CD4-positive, alpha-beta T cell (primary cell): ENCODE data around the gene PLCL1. TPM values are rescaled to one million over a fixed set of nuclear protein-coding genes. Genes with fewer than 3 reads are reported as not detected.

Experiments used
- ATAC-seq: fragments of 200-7000 bp; cut with Tn5 transposase; one replicate; pipeline ENCODE4 v1.10.0; 2022; ENCODE audit warnings: mild to moderate bottlenecking; ENCODE audit not compliant: poor library complexity
- CTCF ChIA-PET: fragments of 350-600 bp; sonication (Branson Sonifier 250); formaldehyde crosslinking; loops from one replicate; lab custom pipeline; 2021; ENCODE audit warnings: antibody characterized with exemption, inconsistent platforms; lab: Charles Lee
- POLR2A ChIA-PET: fragments of 350-600 bp; sonication (Branson Sonifier 250); formaldehyde crosslinking; loops from one replicate; lab custom pipeline; 2021; ENCODE audit warnings: antibody characterized with exemption, inconsistent platforms; lab: Charles Lee
- DNase-seq, 14 experiments: peaks; one replicate each; pipeline ENCODE4 v3.0.0-alpha.2; 2013 to 2020; ENCODE audit warnings: mixed read lengths in 2 of 14
- H3K27ac ChIP-seq, 2 donors: one replicate each; pipeline versions ENCODE4 v1.5.1 to v1.7.0; 2013; ENCODE audit warnings: low read length in 2 of 2, low read depth in 1 of 2, mild to moderate bottlenecking in 1 of 2
- H3K27me3 ChIP-seq, 2 experiments: 1 replicate in 1 of 2; 2 replicates in 1 of 2; pipeline versions ENCODE4 v1.6.1 to v1.7.0; 2013; ENCODE audit warnings: low read length in 2 of 2, control low read depth in 1 of 2, mild to moderate bottlenecking in 1 of 2, moderate library complexity in 1 of 2; ENCODE audit not compliant: insufficient read depth in 2 of 2, control insufficient read depth in 1 of 2
- H3K36me3 ChIP-seq: one replicate; pipeline ENCODE4 v1.6.1; 2013; ENCODE audit warnings: low read length, control low read depth; ENCODE audit not compliant: insufficient read depth
- H3K4me1 ChIP-seq: one replicate; pipeline ENCODE4 v1.6.1; 2013; ENCODE audit warnings: low read length, control low read depth; ENCODE audit not compliant: insufficient read depth
- H3K4me3 ChIP-seq: one replicate; pipeline ENCODE4 v1.5.1; 2013; ENCODE audit warnings: mild to moderate bottlenecking, low read length, moderate library complexity
- H3K9me3 ChIP-seq, 2 experiments: 1 replicate in 1 of 2; 2 replicates in 1 of 2; pipeline versions ENCODE4 v1.6.1 to v1.7.0; 2013; ENCODE audit warnings: low read length in 2 of 2, mild to moderate bottlenecking in 2 of 2, control low read depth in 1 of 2, moderate library complexity in 1 of 2; ENCODE audit not compliant: control insufficient read depth in 1 of 2, insufficient read depth in 1 of 2
- H3K27ac Mint-ChIP-seq: one replicate; pipeline ENCODE4 v1.8.0; 2020; ENCODE audit warnings: mixed read lengths
- H3K27me3 Mint-ChIP-seq: one replicate; pipeline ENCODE4 v1.8.0; 2021; ENCODE audit warnings: mixed read lengths
- H3K36me3 Mint-ChIP-seq: one replicate; pipeline ENCODE4 v1.8.0; 2021; ENCODE audit warnings: low read depth, mixed read lengths
- H3K4me1 Mint-ChIP-seq: one replicate; pipeline ENCODE4 v1.8.0; 2021; ENCODE audit warnings: low read depth, mixed read lengths
- H3K4me3 Mint-ChIP-seq: one replicate; pipeline ENCODE4 v1.8.0; 2020; ENCODE audit warnings: mild to moderate bottlenecking, mixed read lengths
- H3K9me3 Mint-ChIP-seq: one replicate; pipeline ENCODE4 v1.8.0; 2020; ENCODE audit warnings: mixed read lengths
- intact Hi-C, 2 experiments: fragments of 100-400 bp; cut with DNase I in 1 of 2; cut with micrococcal nuclease in 1 of 2; formaldehyde crosslinking; loops; one replicate each; pipeline versions ENCODE4 v1.15.1 to v1.9.0; 2023 to 2025; cut with DNase I, micrococcal nuclease
- total RNA-seq, 174 experiments: library from RNA in 2 of 174; stranded (reverse) in 2 of 174; gene quantifications; one replicate each; pipeline ENCODE4 v1.2.3 and lab custom pipeline; 2021 to 2026
- TF ChIP-seq, protein P1 (sequence below): fragments of 200-600 bp; IDR thresholded peaks from one replicate; pipeline ENCODE4 v1.8.0; 2022; ENCODE audit warnings: antibody characterized with exemption, mild to moderate bottlenecking

PLCL1 gene
- total RNA-seq, 2 experiments from 2014 or later = 27.0 to 28.3 TPM

DNA sequence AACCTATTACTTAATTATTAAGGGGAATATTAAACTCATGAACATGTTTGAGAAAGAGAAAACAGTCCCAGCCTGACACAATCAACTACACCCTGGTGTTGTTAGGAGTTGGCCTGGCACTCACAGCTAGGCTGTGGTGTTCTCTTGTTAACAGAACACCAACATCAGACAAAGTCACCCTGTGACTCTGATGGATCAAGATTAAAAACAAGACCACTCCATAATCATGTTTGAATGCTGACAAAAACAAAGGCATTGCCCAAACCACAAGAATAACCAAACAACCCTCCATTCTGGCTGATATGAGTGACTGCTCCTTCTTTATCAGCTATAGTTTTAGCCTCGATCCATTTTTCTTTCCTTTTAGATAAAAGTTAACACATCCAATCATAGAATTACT lies 22.3 kb upstream of the PLCL1 start:
- Histone ChIP-seq H3K27ac (no peak overlapping the region), H3K4me1 (peaks cover 14% of the 10 kb centered on the region), H3K36me3 (no peaks in the 10 kb centered on the region), H3K4me3 (no peak overlapping the region), H3K27me3 (peaks cover 4 to 8% of the 10 kb centered on the region in 2 experiments), H3K9me3 (peaks cover 0 to 15% of the 10 kb centered on the region in 2 experiments)
- ChIA-PET CTCF (no interaction called here), POLR2A (no interaction called here)
- Mint-ChIP-seq H3K27ac (no peak overlapping the region), H3K4me3 (no peak overlapping the region), H3K36me3 (no peaks in the 10 kb centered on the region), H3K27me3 (peaks cover 23% of the 10 kb centered on the region), H3K9me3 (no peaks in the 10 kb centered on the region), H3K4me1 (no peaks in the 10 kb centered on the region)
- no peak for DNase-seq
- intact Hi-C loops = no loop called here
- TF ChIP-seq, protein P1, sequence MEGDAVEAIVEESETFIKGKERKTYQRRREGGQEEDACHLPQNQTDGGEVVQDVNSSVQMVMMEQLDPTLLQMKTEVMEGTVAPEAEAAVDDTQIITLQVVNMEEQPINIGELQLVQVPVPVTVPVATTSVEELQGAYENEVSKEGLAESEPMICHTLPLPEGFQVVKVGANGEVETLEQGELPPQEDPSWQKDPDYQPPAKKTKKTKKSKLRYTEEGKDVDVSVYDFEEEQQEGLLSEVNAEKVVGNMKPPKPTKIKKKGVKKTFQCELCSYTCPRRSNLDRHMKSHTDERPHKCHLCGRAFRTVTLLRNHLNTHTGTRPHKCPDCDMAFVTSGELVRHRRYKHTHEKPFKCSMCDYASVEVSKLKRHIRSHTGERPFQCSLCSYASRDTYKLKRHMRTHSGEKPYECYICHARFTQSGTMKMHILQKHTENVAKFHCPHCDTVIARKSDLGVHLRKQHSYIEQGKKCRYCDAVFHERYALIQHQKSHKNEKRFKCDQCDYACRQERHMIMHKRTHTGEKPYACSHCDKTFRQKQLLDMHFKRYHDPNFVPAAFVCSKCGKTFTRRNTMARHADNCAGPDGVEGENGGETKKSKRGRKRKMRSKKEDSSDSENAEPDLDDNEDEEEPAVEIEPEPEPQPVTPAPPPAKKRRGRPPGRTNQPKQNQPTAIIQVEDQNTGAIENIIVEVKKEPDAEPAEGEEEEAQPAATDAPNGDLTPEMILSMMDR = no peak
- ATAC-seq = no peak

DNA sequence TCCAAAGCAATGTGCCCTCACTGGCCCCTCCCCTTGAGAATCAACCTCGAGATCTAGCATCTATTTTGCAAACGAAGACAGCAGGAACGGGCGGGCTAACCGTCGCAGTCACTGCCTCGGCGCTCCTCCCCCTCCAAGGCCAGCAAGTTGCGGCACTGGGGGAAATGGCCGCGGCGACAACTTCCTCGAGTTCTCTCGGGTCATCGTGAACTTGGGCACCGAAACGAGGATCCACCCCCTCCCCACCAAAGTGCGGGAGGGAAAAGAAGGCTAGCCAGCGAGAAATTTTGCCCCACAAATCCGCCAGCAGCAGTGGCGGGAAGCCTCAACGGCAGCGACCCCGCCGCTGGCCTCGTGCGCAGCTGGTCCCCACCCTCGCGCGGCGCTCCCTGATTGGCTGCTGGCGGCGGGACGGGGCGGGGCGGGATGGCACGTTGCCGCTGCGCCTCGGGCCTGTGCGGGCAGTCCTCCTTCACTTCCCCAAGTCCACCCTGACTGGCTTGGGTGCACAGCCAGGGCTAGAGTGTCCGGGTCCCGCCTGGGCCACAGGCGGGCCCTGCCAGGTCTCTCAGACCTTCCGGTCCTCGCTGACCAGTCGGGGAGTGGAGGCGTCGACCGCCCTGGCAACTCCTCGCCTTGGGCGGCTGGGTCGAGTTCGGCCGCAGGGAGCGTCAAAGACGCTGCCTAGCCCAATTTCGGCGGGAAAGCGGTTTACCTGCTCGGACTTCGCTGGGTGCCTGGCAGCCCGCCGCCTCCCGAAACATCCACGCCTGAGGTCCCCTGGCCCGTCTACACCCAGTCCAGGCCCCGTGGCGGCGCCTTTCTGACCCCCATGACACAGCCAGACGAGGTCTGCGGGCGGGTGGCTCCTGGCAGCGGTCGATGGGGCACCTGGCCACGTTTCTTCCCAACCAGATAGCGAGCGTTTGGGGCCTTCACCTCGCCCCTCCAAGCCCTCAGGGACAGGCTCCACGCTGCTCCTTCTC lies 19.1 kb upstream of the PLCL1 start, which contains the start of gene BOLL:
Gene BOLL (minus strand): TSS at position 364 of the 986 bp plus-strand sequence. CDS start 3,469 bp downstream, outside the sequence.
- DNase-seq (peak in 1 of 14 experiments; percentile 38), ATAC-seq (no peak)
- Histone ChIP-seq H3K27ac (no peak within 1 kb of the TSS), H3K36me3 (no peaks in the 10 kb centered on the region), H3K9me3 (peaks cover 0 to 17% of the 10 kb centered on the region in 2 experiments), H3K27me3 (peaks cover 10 to 13% of the 10 kb centered on the region in 2 experiments), H3K4me1 (peaks cover 14% of the 10 kb centered on the region), H3K4me3 (peak within 1 kb of the TSS; percentile 62)
- ChIA-PET CTCF (no interaction called here), POLR2A (no interaction called here)
- peak within 1 kb of the TSS; percentile 82 for H3K4me3 Mint-ChIP-seq
- peaks cover 34% of the 10 kb centered on the region for H3K27me3 Mint-ChIP-seq
- H3K9me3 Mint-ChIP-seq = no peaks in the 10 kb centered on the region
- H3K36me3 Mint-ChIP-seq = no peaks in the 10 kb centered on the region
- TF ChIP-seq, protein P1 = no peak
- no peak within 1 kb of the TSS for H3K27ac Mint-ChIP-seq
- intact Hi-C loops = no loop called here
- no peaks in the 10 kb centered on the region for H3K4me1 Mint-ChIP-seq

DNA sequence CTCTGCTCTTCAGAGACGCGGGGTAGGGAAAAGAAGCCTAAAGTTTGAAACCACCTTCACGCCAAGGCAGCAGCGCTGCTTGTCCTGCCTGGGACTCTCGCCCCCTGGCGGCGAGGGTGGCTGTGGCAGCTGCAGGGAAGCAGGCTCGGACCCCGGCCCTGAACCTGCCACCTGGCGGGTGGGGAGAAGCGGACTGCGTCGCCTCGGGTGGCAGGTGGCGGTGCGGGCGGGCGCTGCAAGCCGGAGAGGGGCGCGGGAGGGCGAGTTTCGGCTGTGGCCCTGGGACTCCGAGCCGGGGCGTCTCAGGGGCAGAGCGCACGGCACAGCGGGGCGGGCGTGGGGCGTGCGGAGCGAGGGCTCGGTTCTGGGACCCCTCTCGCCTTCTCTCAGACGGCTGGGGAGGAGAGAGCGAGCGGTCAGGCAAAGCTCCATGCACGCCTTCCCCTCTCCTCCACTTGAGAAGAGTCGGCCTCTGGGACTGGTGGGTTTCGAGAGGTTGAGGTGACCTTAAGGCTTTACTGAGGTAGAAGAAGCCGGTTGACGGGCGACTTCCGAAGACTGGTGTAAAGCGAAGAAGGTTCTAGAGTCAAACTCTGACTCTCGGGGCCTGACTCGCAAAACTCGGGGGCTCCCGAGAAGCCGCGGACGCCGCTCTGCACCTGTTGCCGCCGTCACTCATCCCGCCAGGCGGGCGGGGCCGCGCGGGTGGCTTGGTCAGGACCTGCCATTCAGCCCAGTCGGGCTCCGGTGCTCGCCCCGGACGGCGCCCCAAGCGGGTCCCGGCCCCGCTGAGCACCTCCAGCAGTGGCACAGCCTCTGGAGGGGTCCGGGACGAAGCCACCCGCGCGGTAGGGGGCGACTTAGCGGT lies 18.1 kb upstream of the PLCL1 start:
- TF ChIP-seq, protein P1 = peak; percentile 68
- H3K36me3 Mint-ChIP-seq = no peaks in the 10 kb centered on the region

More for the DNA sequence above, 18.1 kb upstream of the PLCL1 start:
- intact Hi-C loops = no loop called here
- Mint-ChIP-seq H3K27ac (no peak overlapping the region), H3K9me3 (no peaks in the 10 kb centered on the region), H3K4me3 (peak overlapping the region; percentile 82), H3K4me1 (no peaks in the 10 kb centered on the region), H3K27me3 (peaks cover 43% of the 10 kb centered on the region)
- ChIA-PET POLR2A (no interaction called here), CTCF (no interaction called here)
- no peaks in the 10 kb centered on the region for H3K36me3 ChIP-seq
- H3K27me3 ChIP-seq = peaks cover 10 to 13% of the 10 kb centered on the region in 2 experiments
- H3K4me1 ChIP-seq = peaks cover 14% of the 10 kb centered on the region
- DNase-seq = peak; percentile 28 to 78 (median 48)
- peak; percentile 78 for ATAC-seq
- H3K9me3 ChIP-seq = peaks cover 0 to 17% of the 10 kb centered on the region in 2 experiments
- peak overlapping the region; percentile 62 for H3K4me3 ChIP-seq
- no peak overlapping the region for H3K27ac ChIP-seq
